HG03103 (cell line): ENCODE results near the gene KIF3C.
"Not testable (repeated sequence)": the region's sequence is repeated elsewhere in the genome, so short reads cannot be mapped to it uniquely, and the experiment has no call there.

Experiments
- ATAC-seq: cut with Tn5 transposase; IDR thresholded peaks from one replicate; pipeline ENCODE4 v1.9.1; 2021; ENCODE audit warnings: low read depth; ENCODE audit not compliant: unreplicated experiment

The KIF3C gene

DNA sequence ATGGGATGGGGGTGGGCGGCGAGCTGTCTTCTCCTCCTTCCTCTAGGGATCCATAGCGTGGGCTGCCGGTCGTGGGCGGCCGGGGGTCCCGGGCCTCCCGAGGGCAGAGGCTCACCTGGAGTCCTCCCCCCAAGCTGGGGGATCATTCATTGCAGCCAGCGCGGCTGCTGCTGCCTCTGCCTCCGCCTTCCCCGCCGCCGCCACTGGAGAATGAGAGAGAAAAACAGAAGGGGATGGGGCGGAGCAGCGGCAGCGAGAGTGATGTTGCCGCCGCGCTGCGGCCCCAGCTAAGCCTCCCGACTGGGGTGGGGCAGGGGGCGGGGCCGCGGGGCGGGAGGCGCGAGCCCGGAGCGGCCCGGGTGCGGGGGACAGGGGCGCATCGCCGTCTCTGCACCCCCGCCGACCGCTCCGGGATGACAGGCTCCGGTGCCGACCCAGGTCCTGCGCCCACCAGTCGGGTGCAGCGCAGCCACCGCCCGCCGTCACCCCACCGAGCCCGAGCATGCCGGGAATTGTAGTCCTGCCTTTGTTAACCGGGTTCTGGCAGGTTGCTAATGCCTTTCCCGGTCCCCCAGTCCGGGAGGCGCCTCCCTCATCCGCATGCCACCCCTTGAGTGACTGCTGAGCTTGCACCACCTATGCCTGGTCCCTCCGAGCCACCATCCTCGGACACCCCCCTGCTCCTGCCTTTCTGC lies at the start of gene KIF3C:
Gene KIF3C, minus strand, starts transcription at position 225 of the 695 bp plus-strand sequence. CDS start 580 bp downstream, outside the sequence.
- ATAC-seq: peak; percentile 68

DNA sequence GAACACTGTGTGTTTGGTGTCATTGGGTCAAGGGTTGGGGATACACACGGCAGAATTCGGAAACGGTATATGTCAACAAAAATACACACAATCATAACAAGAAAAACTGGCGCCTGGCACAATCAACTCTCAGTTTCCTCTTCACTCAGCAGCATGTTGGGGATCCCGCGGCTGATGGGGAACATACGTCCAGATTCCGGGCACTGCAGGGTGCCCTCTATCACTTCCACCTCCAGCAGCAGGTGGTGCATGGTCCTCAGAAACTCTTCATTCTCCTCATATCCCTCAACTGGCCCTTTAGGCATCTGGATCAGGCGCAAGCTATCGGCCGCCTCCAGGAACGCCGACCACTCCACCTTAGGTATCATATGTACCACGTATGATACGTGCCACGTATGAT lies 45.8 kb upstream of the KIF3C start:
- ATAC-seq: not testable (repeated sequence)

- no peak for ATAC-seq
Measured at GRCh38 chr2:26025509-26025908, 43.2 kb upstream of the KIF3C start.

GRCh38 chr2:26024260-26024659 lies 42.0 kb upstream of the KIF3C start:
- no peak for ATAC-seq

DNA sequence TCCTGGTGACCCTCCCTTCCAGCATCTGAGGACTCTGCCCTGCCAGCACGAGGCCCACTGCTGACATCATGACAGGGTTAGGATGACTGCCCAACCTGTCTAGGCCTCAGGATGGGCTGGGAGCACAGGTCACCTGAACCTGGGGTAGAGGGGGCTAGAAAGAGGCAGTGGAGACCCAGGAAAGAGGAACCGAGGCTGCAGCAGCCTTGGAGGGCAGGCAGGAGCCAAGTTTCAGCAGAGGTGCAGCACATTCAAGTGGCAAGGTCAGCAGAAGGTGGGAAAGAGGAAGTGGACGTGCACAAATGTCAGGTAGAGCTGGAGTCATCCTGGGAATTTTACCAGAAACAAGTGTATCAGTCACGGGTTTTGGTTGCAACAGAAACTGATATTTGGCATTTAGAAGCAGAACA lies 37.9 kb upstream of the KIF3C start:
- ATAC-seq: no peak

GRCh38 chr2:26018184-26019055 lies 36.1 kb upstream of the KIF3C start:
- no peak for ATAC-seq

DNA sequence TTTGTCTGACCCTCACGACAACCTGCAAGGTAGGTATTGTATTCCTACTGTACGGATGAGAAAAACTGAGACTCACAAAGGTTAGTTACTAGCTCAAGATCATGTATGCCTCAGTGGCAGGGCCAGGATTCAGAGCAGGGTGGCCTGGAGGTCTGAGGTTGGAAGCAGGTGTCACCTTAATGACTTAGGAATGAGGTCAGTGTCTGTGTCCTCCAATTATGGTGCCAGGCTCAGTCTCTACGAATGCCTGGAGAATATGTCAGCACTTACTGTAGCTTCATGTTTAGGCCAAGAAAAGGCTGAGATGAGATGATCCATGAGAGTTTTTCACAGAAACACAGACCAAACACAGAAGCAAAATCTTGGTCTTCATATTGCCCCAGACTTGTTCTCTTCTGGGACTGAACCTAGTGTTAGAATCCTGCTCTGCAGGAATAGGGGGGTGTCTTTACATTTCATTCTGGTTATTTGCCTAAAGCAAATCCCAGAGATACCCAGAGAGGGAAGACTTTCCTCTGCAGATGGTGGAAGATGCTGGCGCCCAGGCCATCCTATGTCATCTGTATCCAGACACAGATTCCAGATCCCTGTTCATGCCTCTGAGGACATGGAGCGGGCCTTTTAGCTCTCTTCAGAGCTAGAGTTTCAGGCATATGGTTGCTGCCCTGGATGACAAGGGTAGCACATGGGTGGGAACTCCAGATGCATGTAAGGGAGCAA lies 35.3 kb upstream of the KIF3C start:
- ATAC-seq: no peak

- not testable (repeated sequence) for ATAC-seq
Measured at GRCh38 chr2:26016706-26017045, 34.4 kb upstream of the KIF3C start.

GRCh38 chr2:26016012-26016705 lies 33.9 kb upstream of the KIF3C start:
- ATAC-seq: no peak

GRCh38 chr2:26013668-26014067 lies 31.4 kb upstream of the KIF3C start:
- ATAC-seq: no peak

GRCh38 chr2:26011990-26012856 lies 29.9 kb upstream of the KIF3C start:
- no peak for ATAC-seq

DNA sequence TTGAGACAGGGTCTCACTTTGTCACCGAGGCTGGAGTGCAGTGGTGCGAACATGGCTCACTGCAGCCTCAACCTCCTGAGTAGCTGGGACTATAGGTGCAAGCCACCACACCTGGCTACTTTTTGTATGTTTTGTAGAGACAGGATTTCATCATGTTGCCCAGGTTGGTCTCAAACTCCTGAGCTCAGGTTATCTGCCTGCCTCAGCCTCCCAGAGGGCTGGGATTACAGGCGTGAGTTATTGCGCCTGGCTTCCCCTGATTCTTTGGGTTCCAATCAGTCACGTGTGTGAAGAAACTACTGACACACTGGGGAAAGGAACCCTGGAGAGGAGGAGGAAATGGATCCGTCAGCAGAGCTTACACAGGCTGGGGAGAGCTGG lies 29.3 kb upstream of the KIF3C start:
- ATAC-seq: no peak

DNA sequence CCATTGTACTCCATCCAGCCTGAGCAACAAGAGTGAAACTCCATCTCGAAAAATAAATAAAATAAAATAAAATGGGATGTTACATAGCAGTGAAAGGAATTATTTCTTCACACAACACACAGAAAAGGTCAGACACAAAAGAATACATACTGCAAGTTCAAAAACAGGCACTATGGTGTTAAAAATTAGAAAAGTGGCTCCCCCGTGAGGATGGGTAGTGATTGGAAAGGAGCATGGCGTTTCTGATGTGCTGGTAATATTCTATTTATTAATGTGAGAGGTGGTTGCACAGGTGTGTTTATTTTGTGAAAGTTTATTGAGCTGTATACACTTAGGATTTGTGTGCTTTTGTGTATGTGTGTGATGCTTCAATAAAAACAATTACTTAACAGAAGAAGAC lies 28.6 kb upstream of the KIF3C start:
- no peak for ATAC-seq

DNA sequence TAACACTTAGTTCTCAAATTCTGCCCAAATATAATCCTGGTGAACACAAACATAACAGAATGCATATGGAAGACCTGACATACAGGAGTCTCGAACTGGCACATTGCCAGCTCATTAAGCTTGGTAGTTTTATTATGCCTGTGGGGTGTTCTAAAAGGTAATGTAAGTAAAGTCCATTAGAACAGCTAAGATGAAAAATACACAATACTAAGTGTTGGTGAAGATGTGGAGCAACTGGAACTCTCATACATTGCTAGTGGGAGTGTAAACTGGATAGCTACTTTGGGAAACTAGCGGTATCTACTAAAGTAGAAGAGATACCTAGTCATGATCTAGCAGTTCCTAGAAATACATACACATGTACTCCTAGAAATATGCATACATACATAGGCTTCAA lies 27.3 kb upstream of the KIF3C start:
- no peak for ATAC-seq

- ATAC-seq: no peak
Measured at GRCh38 chr2:26008851-26009566, 26.7 kb upstream of the KIF3C start.

- ATAC-seq: no peak
Measured at GRCh38 chr2:26008095-26008494, 25.8 kb upstream of the KIF3C start.

DNA sequence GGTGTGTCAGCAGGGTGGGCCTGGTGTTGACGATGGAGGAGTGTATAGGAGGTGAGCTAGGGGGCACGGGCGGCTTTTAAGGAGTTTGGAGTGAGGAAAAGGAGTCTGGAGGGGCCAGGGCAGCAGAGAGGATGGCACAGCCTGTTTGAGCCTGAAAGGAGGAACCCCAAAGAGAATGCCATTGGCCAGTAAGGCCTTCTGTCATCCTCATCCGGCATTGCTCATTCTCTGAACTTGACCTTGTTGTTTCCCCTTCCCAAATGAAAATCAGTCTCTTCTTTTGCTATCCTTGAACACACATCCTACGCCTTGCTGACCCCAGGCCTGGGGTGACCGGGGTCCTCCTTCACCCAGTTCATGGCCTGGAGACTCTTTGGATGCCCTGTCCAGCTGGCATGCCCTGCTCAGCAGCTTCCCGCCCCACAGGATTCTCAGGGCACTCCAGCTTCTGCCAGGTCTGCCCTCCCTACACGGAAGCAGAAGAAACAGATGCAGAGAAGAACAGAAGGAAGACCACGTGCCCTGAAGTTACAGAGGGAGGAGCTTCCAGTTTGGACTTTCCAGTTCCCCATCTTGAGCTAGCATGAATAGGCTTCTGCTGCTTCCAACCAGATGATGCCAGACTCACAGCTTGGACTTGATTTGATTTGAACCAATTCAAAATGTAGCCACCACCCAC lies 20.5 kb upstream of the KIF3C start:
- no peak for ATAC-seq

DNA sequence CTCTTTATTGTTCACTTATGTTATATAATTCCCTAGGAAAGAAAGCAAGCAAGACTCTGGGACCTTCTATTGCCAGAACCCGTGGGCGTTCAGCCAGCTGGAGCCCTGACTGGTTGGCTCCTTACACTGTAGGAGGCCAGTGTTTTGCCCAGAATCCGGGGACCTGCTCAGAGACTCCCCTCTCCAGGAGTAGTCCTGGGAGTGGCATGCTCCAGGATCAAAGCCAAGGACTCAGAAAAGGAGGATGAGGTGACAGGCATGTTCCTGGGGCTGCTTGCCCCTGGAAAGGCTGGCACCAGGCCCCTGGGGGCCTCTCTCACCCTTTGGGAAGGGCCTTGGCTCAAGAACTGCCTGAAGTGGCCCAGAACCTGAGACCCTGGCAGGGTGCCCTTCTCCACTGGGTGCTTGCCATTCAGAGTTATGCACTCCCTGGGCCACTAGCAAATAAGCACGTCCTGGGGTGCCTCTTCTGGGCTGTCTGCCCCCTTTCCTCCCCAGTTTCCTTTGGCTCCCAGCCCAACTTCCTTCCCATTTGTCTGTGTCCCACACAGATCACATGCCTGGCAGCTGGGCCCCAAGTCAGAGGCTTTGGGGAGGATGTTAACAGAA lies 19.6 kb upstream of the KIF3C start:
- no peak for ATAC-seq
